ENCODE results near the gene CMSS1.

The CMSS1 gene

GRCh38 chr3:100144255-100144866 lies 326.7 kb downstream of the CMSS1 start:
- H3K14ac ChIP-seq (ENCODE audit: low read length): no peak overlapping the region
- H2BK12ac ChIP-seq (ENCODE audit: low read length): no peak overlapping the region
- H4K12ac ChIP-seq (ENCODE audit: low read depth, low read length): no peak overlapping the region
- H3K4me3 ChIP-seq (ENCODE audit: low read depth, low read length): no peak overlapping the region
- H2AK5ac ChIP-seq (ENCODE audit: low read length): no peak overlapping the region
- H3K79me2 ChIP-seq (ENCODE audit: control insufficient read depth, insufficient read depth, low read length, poor library complexity): no peaks in the 10 kb centered on the region
- H3K4me2 ChIP-seq (ENCODE audit: low read length): no peak overlapping the region
- H3K9ac ChIP-seq (ENCODE audit: low read length): no peak overlapping the region
- H3K9me3 ChIP-seq (ENCODE audit: insufficient read depth, low read depth, low read length): no peaks in the 10 kb centered on the region
- no peak overlapping the region for H3K18ac ChIP-seq (ENCODE audit: low read length)
- no peak overlapping the region for H2BK120ac ChIP-seq (ENCODE audit: insufficient read depth, low read length, poor library complexity)
- no CpG with 5 or more reads among the region's 1 CpG for WGBS (ENCODE audit: extremely low coverage, insufficient coverage, insufficient read length)
- no peak overlapping the region for H3K27ac ChIP-seq (ENCODE audit: low read depth, low read length)
- H3K27me3 ChIP-seq (ENCODE audit: insufficient read depth, low read length): no peaks in the 10 kb centered on the region
- no peak overlapping the region for H3K23ac ChIP-seq (ENCODE audit: low read length)
- H3K79me1 ChIP-seq (ENCODE audit: low read length): no peaks in the 10 kb centered on the region
- H4K91ac ChIP-seq (ENCODE audit: low read depth, low read length): no peak overlapping the region
- H4K8ac ChIP-seq (ENCODE audit: low read depth, low read length): no peak overlapping the region
- no peaks in the 10 kb centered on the region for H3K36me3 ChIP-seq (ENCODE audit: control insufficient read depth in 1 of 2, insufficient read depth in 2 of 2, low read length in 2 of 2)
- H2AFZ ChIP-seq (ENCODE audit: insufficient read depth, low read length, poor library complexity): no peak overlapping the region
- DNase-seq: no peak
- H2BK5ac ChIP-seq (ENCODE audit: low read depth, low read length, poor library complexity): no peak overlapping the region
- no peak overlapping the region for H3K4ac ChIP-seq (ENCODE audit: low read depth, low read length)
- no peaks in the 10 kb centered on the region for H3K4me1 ChIP-seq (ENCODE audit: control insufficient read depth in 1 of 2, insufficient read depth in 2 of 2, low read length in 2 of 2)

DNA sequence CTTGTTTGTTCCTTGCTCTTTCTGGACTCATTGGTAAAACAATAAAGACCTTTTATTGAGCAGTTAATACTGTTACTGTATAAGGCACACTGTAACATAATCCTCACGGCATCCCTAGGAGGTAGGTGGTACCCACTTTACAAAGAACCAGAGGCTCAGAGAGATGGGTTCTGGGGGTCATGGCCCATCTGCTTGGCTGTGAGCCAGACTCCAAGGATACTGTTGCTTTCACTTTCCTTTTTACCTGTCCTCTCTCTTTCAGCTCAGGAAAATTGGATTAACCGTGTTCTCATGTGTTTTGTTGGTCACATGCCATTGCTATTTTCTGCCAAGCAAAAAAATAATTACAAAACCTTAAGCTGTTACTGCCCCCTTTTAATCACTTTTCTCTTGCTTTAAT lies 331.5 kb downstream of the CMSS1 start:
- Histone ChIP-seq H2BK5ac (ENCODE audit: low read depth, low read length, poor library complexity) (no peak overlapping the region), H3K4me1 (ENCODE audit: control insufficient read depth in 1 of 2, insufficient read depth in 2 of 2, low read length in 2 of 2) (no peaks in the 10 kb centered on the region), H3K4ac (ENCODE audit: low read depth, low read length) (no peak overlapping the region), H3K9me3 (ENCODE audit: insufficient read depth, low read depth, low read length) (no peaks in the 10 kb centered on the region), H3K79me2 (ENCODE audit: control insufficient read depth, insufficient read depth, low read length, poor library complexity) (no peaks in the 10 kb centered on the region), H2AFZ (ENCODE audit: insufficient read depth, low read length, poor library complexity) (no peak overlapping the region), H3K4me2 (ENCODE audit: low read length) (no peak overlapping the region), H3K18ac (ENCODE audit: low read length) (no peak overlapping the region), H2BK120ac (ENCODE audit: insufficient read depth, low read length, poor library complexity) (no peak overlapping the region), H3K36me3 (ENCODE audit: control insufficient read depth in 1 of 2, insufficient read depth in 2 of 2, low read length in 2 of 2) (no peaks in the 10 kb centered on the region), H3K27ac (ENCODE audit: low read depth, low read length) (no peak overlapping the region), H3K9ac (ENCODE audit: low read length) (no peak overlapping the region), H3K14ac (ENCODE audit: low read length) (no peak overlapping the region), H3K4me3 (ENCODE audit: low read depth, low read length) (no peak overlapping the region), H2AK5ac (ENCODE audit: low read length) (no peak overlapping the region), H3K79me1 (ENCODE audit: low read length) (no peaks in the 10 kb centered on the region), H2BK12ac (ENCODE audit: low read length) (no peak overlapping the region), H3K27me3 (ENCODE audit: insufficient read depth, low read length) (no peaks in the 10 kb centered on the region), H4K91ac (ENCODE audit: low read depth, low read length) (no peak overlapping the region), H3K23ac (ENCODE audit: low read length) (no peak overlapping the region), H4K12ac (ENCODE audit: low read depth, low read length) (no peak overlapping the region), H4K8ac (ENCODE audit: low read depth, low read length) (no peak overlapping the region)
- DNase-seq: no peak
- no CpG with 5 or more reads among the region's 2 CpGs for WGBS (ENCODE audit: extremely low coverage, insufficient coverage, insufficient read length)

DNA sequence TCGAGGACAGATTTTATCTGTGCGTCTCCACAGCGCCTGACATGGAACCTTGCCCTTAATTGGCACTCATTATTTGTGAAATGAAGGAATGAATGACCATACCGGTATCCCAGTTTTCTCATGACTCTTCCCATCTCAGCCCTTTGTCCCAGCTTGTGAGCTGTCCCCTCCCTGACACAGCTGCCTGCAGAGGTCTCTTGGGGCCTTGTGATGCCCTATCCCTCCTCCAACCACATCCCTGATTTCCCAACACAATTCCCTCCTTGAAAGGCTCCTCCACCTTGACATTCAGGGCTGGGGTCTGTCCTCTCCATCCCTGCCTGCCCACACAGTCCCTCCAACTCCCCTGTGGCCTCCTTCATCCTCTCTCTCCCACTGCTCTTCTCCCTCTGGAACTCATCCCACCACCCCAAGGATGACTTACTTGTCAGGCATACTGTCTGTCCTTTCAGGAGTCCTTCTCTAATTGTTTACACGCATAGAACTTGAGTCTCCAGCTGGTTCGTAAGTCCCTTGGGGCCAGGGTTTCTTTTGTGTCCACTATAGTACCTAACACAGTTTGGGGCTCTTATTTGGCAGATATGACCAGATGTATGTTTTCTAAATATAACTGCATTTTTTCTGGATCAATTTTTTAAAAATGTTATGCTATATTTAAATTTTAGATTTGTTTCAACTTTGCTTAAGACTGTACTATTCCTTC lies 332.2 kb downstream of the CMSS1 start:
- H2BK12ac ChIP-seq (ENCODE audit: low read length): no peak overlapping the region
- H4K12ac ChIP-seq (ENCODE audit: low read depth, low read length): no peak overlapping the region
- DNase-seq: no peak
- H4K8ac ChIP-seq (ENCODE audit: low read depth, low read length): no peak overlapping the region
- no peak overlapping the region for H3K27ac ChIP-seq (ENCODE audit: low read depth, low read length)
- no peak overlapping the region for H2AK5ac ChIP-seq (ENCODE audit: low read length)
- no peaks in the 10 kb centered on the region for H3K4me1 ChIP-seq (ENCODE audit: control insufficient read depth in 1 of 2, insufficient read depth in 2 of 2, low read length in 2 of 2)
- no peak overlapping the region for H2BK120ac ChIP-seq (ENCODE audit: insufficient read depth, low read length, poor library complexity)
- H3K4me2 ChIP-seq (ENCODE audit: low read length): no peak overlapping the region
- no peak overlapping the region for H3K4ac ChIP-seq (ENCODE audit: low read depth, low read length)
- H3K18ac ChIP-seq (ENCODE audit: low read length): no peak overlapping the region
- no peak overlapping the region for H2AFZ ChIP-seq (ENCODE audit: insufficient read depth, low read length, poor library complexity)
- H3K9me3 ChIP-seq (ENCODE audit: insufficient read depth, low read depth, low read length): no peaks in the 10 kb centered on the region
- no peaks in the 10 kb centered on the region for H3K36me3 ChIP-seq (ENCODE audit: control insufficient read depth in 1 of 2, insufficient read depth in 2 of 2, low read length in 2 of 2)
- H4K91ac ChIP-seq (ENCODE audit: low read depth, low read length): no peak overlapping the region
- no CpG with 5 or more reads among the region's 6 CpGs for WGBS (ENCODE audit: extremely low coverage, insufficient coverage, insufficient read length)
- H3K27me3 ChIP-seq (ENCODE audit: insufficient read depth, low read length): no peaks in the 10 kb centered on the region
- no peak overlapping the region for H3K23ac ChIP-seq (ENCODE audit: low read length)
- no peaks in the 10 kb centered on the region for H3K79me1 ChIP-seq (ENCODE audit: low read length)
- no peak overlapping the region for H3K4me3 ChIP-seq (ENCODE audit: low read depth, low read length)
- H2BK5ac ChIP-seq (ENCODE audit: low read depth, low read length, poor library complexity): no peak overlapping the region
- H3K14ac ChIP-seq (ENCODE audit: low read length): no peak overlapping the region
- no peak overlapping the region for H3K9ac ChIP-seq (ENCODE audit: low read length)
- H3K79me2 ChIP-seq (ENCODE audit: control insufficient read depth, insufficient read depth, low read length, poor library complexity): no peaks in the 10 kb centered on the region

DNA sequence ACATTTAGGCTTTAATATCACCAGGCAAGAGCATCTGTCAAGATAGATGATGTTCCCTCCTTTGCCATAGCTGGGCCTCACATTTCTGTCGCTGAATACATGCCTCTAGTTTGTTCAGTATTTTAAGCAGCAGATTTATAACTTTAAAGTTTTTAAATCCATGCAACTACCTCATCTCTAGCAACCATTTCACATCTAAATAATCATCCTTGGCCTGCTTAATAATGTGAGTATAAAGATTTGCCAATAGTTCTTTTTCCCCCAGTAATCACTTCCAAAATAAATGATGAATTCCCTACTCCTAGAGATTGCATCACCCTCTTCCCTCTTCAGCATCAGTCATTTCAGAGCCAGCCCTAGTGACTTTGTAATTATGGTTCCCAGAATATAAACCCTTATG lies 332.8 kb downstream of the CMSS1 start:
- no peak overlapping the region for H3K4ac ChIP-seq (ENCODE audit: low read depth, low read length)
- DNase-seq: no peak
- H2AFZ ChIP-seq (ENCODE audit: insufficient read depth, low read length, poor library complexity): no peak overlapping the region
- no peaks in the 10 kb centered on the region for H3K79me2 ChIP-seq (ENCODE audit: control insufficient read depth, insufficient read depth, low read length, poor library complexity)
- no peak overlapping the region for H2BK120ac ChIP-seq (ENCODE audit: insufficient read depth, low read length, poor library complexity)
- no peaks in the 10 kb centered on the region for H3K36me3 ChIP-seq (ENCODE audit: control insufficient read depth in 1 of 2, insufficient read depth in 2 of 2, low read length in 2 of 2)
- H3K9ac ChIP-seq (ENCODE audit: low read length): no peak overlapping the region
- H3K4me2 ChIP-seq (ENCODE audit: low read length): no peak overlapping the region
- H3K4me3 ChIP-seq (ENCODE audit: low read depth, low read length): no peak overlapping the region
- H2BK12ac ChIP-seq (ENCODE audit: low read length): no peak overlapping the region
- H3K14ac ChIP-seq (ENCODE audit: low read length): no peak overlapping the region
- H3K23ac ChIP-seq (ENCODE audit: low read length): no peak overlapping the region
- H4K8ac ChIP-seq (ENCODE audit: low read depth, low read length): no peak overlapping the region
- H3K27ac ChIP-seq (ENCODE audit: low read depth, low read length): no peak overlapping the region
- no peak overlapping the region for H3K18ac ChIP-seq (ENCODE audit: low read length)
- H3K79me1 ChIP-seq (ENCODE audit: low read length): no peaks in the 10 kb centered on the region
- H2BK5ac ChIP-seq (ENCODE audit: low read depth, low read length, poor library complexity): no peak overlapping the region
- no peaks in the 10 kb centered on the region for H3K9me3 ChIP-seq (ENCODE audit: insufficient read depth, low read depth, low read length)
- WGBS (ENCODE audit: extremely low coverage, insufficient coverage, insufficient read length): no CpG with 5 or more reads among the region's 1 CpG
- H4K12ac ChIP-seq (ENCODE audit: low read depth, low read length): no peak overlapping the region
- no peaks in the 10 kb centered on the region for H3K4me1 ChIP-seq (ENCODE audit: control insufficient read depth in 1 of 2, insufficient read depth in 2 of 2, low read length in 2 of 2)
- H4K91ac ChIP-seq (ENCODE audit: low read depth, low read length): no peak overlapping the region
- H2AK5ac ChIP-seq (ENCODE audit: low read length): no peak overlapping the region
- H3K27me3 ChIP-seq (ENCODE audit: insufficient read depth, low read length): no peaks in the 10 kb centered on the region
